ENCODE results near the gene MS4A12. TPM values are rescaled to one million over a fixed set of nuclear protein-coding genes. Genes with fewer than 3 reads are reported as not detected.
"Not testable (repeated sequence)": the region's sequence is repeated elsewhere in the genome, so short reads cannot be mapped to it uniquely, and the experiment has no call there.

Gene MS4A12, protein sequence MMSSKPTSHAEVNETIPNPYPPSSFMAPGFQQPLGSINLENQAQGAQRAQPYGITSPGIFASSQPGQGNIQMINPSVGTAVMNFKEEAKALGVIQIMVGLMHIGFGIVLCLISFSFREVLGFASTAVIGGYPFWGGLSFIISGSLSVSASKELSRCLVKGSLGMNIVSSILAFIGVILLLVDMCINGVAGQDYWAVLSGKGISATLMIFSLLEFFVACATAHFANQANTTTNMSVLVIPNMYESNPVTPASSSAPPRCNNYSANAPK
- not detected for polyA plus RNA-seq (ENCODE audit: insufficient read depth in 1 of 5, insufficient read length in 5 of 5, low replicate concordance in 1 of 5)
- long read RNA-seq, donor 1, result 0 reads
- long read RNA-seq, donor 2, result 0 reads
- long read RNA-seq, donor 3, result 0 reads
- long read RNA-seq, donor 4, result 0 reads
- long read RNA-seq, donor 5, result 0 reads
- long read RNA-seq, donor 6, result 0 reads
- long read RNA-seq, donor 7, result 0 reads
- long read RNA-seq, donor 8, result 0 reads

DNA sequence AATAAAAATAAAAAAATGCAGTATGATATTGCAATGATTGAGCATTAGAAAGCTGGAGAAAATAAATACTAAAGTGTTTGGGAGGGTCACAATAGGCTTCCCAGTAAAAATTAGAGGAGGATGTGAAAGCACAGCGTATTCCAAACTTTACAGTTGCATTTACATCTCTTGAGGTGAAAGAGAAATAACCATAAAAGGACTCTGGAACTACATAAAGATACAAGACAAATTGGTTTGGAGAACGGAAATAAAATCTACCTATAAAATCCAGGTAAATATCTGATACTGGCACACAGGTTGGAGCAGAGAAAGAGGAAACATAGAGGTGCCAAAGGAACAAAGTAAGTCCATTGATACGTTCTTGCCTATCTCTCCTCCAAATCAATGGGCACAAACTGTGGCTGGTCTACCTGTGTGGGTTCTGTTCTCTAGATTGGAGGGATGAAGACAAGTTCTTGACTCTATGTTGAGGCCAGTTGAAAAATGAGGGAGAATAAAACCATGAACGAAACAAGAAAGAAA, at the start of gene MS4A12:
MS4A12 (plus strand) TSS at position 291 of the 522 bp plus-strand sequence. CDS start 4,541 bp downstream, outside the sequence.
- no peak for DNase-seq

- no peak for DNase-seq
These were observed 45.5 kb upstream of the MS4A12 start for GRCh38 chr11:60447070-60447469.

DNA sequence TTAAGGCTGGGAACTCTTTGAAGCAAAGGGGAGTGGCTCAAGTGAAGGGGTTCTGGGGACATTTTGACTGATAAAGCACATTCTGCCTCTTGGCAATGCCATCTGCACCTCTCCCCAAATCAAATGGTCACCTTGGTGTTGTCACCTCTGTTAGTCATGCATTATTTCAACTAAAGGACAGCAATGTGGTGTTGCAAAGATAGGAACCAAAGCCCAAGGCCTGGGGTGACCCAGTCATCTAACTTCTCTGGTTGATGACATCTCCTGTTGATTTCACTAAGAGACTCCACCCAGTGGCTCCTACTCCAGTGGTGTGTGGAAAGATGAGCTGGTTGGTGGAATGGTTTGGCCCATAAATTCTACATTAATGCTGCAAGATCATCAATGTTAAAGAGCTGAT, 44.7 kb upstream of the MS4A12 start:
- DNase-seq, result no peak

- DNase-seq, result not testable (repeated sequence)
These were observed 41.4 kb upstream of the MS4A12 start for GRCh38 chr11:60451185-60451584.

GRCh38 chr11:60454212-60454611, 38.4 kb upstream of the MS4A12 start:
- DNase-seq, result no peak

DNA sequence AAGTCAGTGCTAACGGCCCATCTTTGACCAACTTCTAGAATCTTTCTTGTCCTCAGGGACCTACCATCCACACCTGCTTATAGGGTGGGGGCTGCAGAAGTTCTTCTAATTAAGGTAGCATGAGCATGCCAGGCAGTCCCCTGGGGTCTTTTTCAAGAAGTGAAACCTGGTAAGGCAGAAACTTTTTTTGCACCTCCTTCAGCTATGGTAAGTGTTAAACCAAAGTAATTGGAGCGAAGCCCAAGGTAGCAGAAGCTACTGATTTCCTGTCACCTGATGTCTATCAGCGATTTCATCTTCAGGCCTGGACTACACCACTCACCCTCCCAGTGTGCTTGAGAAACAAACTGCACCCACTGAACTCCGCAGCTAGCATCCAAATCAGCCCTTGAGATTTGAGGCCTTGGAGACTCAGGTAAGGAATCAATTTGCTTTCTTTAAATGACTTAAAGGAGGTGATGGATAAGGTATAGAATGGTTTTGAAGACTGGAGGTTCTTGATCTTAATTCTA, 37.0 kb upstream of the MS4A12 start, which contains the start of gene MS4A1:
MS4A1 (plus strand) TSS at position 317 of the 512 bp plus-strand sequence. CDS start 6,528 bp downstream, outside the sequence.
- DNase-seq, result no peak

DNA sequence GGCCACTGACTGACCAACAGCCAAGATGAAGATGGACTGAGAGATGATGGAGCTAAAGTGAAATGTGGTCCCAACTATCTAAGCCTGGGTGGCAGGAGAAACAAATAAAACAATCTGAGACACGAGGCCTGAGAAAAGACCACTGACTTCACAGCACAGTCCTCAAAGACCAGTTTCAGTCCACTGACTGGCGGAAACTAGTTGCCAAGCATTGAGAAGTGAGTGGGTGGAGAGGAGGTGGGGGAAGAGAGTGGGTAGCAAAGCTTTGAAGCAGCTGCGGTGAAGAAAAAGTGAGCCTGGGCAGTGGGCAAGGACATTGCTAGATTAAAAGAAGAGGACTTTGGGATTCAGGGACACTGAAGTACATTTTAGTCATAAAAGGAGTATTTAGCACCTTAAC, 35.0 kb upstream of the MS4A12 start:
- no peak for DNase-seq

DNA sequence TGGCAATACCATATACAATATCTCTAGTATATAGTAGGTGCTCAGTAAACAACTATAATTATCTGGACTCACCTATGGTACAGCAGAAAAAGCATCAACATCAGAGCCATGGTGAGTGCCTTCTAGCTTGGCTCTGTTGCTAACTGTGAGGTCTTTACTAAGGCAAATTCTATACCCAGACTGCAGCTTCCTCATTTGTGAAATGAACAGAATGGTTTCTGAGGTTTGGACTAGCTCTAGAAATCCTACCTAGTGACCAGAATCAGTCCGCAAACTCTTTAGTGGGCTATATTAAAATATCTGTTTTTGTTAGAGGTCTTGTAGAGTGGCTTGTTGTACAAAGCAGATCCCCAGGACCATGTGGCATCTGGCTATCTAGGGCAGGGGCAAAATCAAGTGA, 33.2 kb upstream of the MS4A12 start:
- DNase-seq, result no peak

DNA sequence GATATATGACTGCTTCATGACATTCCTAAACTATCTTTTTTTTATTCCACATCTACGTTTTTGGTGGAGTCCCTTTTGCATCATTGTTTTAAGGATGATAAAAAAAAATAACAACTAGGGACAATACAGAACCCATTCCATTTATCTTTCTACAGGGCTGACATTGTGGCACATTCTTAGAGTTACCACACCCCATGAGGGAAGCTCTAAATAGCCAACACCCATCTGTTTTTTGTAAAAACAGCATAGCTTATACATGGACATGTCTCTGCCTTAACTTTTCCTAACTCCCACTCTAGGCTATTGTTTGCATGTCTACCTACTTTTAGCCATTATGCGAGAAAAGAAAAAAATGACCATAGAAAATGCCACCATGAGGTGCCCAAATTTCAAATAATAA, 23.7 kb upstream of the MS4A12 start:
- no peak for DNase-seq

- DNase-seq, result no peak
These were observed 22.9 kb upstream of the MS4A12 start for GRCh38 chr11:60469723-60470122.

DNA sequence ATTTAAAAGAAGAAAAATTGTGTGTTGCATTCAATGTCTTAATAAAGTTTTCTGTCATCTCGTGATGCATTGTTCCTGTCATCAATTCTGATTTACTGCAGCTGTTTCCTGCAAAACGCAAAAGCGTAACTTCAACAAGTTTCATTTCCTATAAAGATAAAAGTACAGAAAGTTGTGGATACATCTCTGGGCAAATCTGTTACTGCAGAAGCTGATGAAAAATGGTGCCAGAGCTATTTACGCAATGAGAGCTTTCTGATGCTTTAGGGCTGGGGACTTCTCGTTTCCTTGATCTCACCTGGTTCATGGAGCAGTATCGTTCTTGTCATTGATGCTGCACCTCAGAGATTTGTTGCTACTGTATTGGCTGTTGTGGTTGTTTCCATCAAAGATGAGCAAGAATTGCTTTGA, 15.5 kb upstream of the MS4A12 start:
- DNase-seq, result peak in 1 of 2 donors; percentile 5

GRCh38 chr11:60482361-60482760, 10.2 kb upstream of the MS4A12 start:
- no peak for DNase-seq

- no peak for DNase-seq
These were observed 6.6 kb upstream of the MS4A12 start for GRCh38 chr11:60485987-60486386.

GRCh38 chr11:60493454-60493853, 876 bp downstream of the MS4A12 start:
- no peak for DNase-seq

DNA sequence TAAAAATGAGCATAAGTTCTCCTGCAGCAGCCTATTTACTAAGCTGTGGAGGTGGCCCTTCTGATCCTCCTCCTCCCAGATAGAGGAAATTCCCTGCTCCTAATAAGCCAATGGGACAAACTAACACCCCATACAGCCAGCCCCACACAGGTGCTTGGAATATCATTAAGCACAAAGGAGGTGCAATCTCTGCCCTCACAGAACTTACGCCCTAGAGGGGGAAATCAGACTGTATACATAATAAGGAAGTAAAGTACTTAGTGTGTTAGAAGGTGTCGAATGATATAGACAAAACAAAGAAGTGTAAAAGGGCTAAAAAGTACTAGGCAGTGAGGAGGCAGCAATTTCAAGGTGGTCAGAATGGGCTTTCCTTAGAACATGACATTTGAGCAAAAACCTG, 5.8 kb downstream of the MS4A12 start:
- DNase-seq, result no peak

DNA sequence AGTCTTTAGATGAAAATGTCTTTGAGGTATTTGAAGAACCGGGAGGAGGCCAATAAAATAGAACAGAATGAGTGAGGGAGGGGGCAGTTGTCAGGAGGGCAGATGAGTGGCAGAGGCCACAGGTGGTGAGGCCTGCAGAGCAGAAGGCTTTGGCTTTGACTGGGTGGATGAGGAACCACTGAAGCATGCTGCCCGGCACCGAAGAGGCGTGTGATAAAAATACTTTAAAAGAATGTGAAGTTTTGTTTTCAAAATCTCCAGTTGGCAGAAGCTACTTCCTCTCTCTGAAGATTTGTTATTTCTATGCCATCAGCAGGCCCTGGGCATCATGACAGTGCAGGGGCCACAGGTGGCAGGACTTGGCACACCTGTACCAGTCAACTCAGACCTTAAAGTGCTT, 6.3 kb downstream of the MS4A12 start:
- DNase-seq, result no peak

DNA sequence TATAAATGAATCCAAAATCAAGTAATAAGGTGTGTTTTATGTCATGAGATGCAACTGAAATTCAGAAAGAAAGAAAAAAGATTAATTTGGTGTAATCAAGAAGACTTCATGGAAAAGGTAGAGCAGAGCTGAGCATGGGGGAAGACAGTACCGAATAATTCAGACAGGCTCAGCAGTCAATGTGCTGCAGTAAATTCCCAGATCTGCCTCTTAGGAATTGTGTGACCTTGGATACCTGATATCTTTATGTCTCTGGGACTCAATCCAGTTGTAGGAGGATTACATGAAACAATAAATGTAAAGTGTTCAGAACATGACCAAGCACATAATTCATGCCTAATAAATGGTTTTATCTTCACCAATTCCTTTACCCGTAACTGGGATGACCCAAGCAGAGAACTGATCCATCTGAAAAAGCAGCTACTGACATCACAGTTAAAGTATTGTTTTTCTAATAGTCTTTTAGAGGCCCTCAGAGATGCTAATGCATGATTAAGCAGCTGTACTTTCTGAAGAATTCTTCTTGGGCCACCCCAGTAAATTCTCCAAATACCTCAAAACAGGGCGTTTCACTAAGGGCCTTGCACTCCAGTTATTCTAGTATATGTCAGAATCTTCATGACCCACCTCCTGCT, 7.8 kb downstream of the MS4A12 start:
- DNase-seq, result no peak

DNA sequence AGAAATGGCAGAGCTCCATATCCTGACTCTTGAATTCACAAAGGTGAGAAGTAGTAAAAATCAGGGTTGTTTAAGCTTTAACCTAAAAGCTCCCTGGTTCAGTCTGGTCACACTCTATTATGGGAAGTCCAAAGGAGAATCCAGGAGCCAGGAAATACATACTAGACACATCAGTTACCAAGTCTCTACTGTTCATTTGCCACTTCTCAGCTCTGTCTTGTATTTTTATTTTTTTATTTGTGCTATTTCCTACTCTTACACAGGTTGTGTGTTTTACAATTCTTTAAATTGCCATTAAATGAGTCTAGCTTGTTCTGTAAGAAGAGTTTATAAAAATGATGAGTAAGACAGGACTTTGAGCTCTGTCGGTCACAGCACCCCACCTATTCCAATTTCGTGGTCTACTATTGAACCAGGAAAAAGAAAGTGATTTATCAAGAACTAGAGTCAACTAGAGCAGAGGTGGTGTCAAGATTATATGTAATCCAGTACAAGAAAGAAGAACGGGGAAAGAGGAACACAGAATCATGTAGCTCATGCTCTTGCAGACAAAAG, 9.7 kb downstream of the MS4A12 start:
- DNase-seq, result no peak

GRCh38 chr11:60504219-60504905, 11.8 kb downstream of the MS4A12 start:
- DNase-seq, result no peak

GRCh38 chr11:60509609-60510008, 17.0 kb downstream of the MS4A12 start:
- DNase-seq, result not testable (repeated sequence)

GRCh38 chr11:60510209-60510608, 17.6 kb downstream of the MS4A12 start:
- DNase-seq, result not testable (repeated sequence)

DNA sequence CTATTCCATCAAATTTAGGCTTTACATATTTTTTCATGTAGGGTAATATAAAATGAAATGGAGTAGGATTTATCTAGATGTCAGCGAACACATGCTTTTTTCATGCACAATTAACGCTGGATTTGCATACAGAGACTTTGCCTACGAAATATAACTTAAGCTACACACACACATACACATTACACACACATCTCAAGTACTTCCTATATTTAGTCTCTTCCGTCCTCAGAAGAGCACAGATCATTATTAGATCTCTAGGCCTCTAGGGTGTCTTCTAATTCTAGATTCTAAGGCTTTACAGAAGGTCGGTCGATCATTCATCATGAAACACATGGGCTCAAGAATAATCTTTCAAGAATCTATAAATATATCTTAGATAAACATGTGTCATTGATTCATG, 18.8 kb downstream of the MS4A12 start:
- DNase-seq, result no peak

Data from right lung (tissue), 10 donors.